ENCODE data around the gene SYCP3.
A peak's percentile ranks its signal among the peaks of the same experiment; 100 is the strongest.

Gene SYCP3

GRCh38 chr12:101738920-101739665 is at the start of gene SYCP3:
Gene SYCP3 (minus strand): TSS chr12:101739462. CDS start chr12:101737935, 1,527 bp downstream.
- DNase-seq (ENCODE audit: low spot score), result no peak

GRCh38 chr12:101785671-101786070 is 46.4 kb upstream of the SYCP3 start:
- DNase-seq (ENCODE audit: low spot score), result no peak

GRCh38 chr12:101784376-101784775 is 45.1 kb upstream of the SYCP3 start:
- DNase-seq (ENCODE audit: low spot score), result no peak

- DNase-seq (ENCODE audit: low spot score), result no peak
Measured at GRCh38 chr12:101783838-101784237, 44.6 kb upstream of the SYCP3 start.

- no peak for DNase-seq (ENCODE audit: low spot score)
Measured at GRCh38 chr12:101783150-101783549, 43.9 kb upstream of the SYCP3 start.

- DNase-seq (ENCODE audit: low spot score), result no peak
Measured at GRCh38 chr12:101782273-101782731, 43.0 kb upstream of the SYCP3 start.

GRCh38 chr12:101781834-101782233 is 42.6 kb upstream of the SYCP3 start:
- no peak for DNase-seq (ENCODE audit: low spot score)

- DNase-seq (ENCODE audit: low spot score), result peak; percentile 5
Measured at GRCh38 chr12:101780599-101780998, 41.3 kb upstream of the SYCP3 start.

GRCh38 chr12:101779626-101780025 is 40.4 kb upstream of the SYCP3 start:
- DNase-seq (ENCODE audit: low spot score), result no peak

GRCh38 chr12:101779200-101779599 is 39.9 kb upstream of the SYCP3 start:
- no peak for DNase-seq (ENCODE audit: low spot score)

GRCh38 chr12:101777978-101778377 is 38.7 kb upstream of the SYCP3 start:
- DNase-seq (ENCODE audit: low spot score), result no peak

- no peak for DNase-seq (ENCODE audit: low spot score)
Measured at GRCh38 chr12:101777485-101777884, 38.2 kb upstream of the SYCP3 start.

GRCh38 chr12:101775816-101776215 is 36.6 kb upstream of the SYCP3 start:
- no peak for DNase-seq (ENCODE audit: low spot score)

GRCh38 chr12:101773650-101774162 is 34.4 kb upstream of the SYCP3 start:
- peak; percentile 74 for DNase-seq (ENCODE audit: low spot score)

GRCh38 chr12:101772012-101772775 is 32.9 kb upstream of the SYCP3 start:
- DNase-seq (ENCODE audit: low spot score), result no peak

GRCh38 chr12:101769865-101770264 is 30.6 kb upstream of the SYCP3 start:
- DNase-seq (ENCODE audit: low spot score), result no peak

GRCh38 chr12:101768781-101769180 is 29.5 kb upstream of the SYCP3 start:
- DNase-seq (ENCODE audit: low spot score), result no peak

- DNase-seq (ENCODE audit: low spot score), result no peak
Measured at GRCh38 chr12:101767537-101767936, 28.3 kb upstream of the SYCP3 start.

GRCh38 chr12:101764051-101764792 is 25.0 kb upstream of the SYCP3 start:
- DNase-seq (ENCODE audit: low spot score), result no peak

- DNase-seq (ENCODE audit: low spot score), result no peak
Measured at GRCh38 chr12:101763246-101763931, 24.1 kb upstream of the SYCP3 start.

GRCh38 chr12:101761781-101762180 is 22.5 kb upstream of the SYCP3 start:
- DNase-seq (ENCODE audit: low spot score), result no peak

GRCh38 chr12:101761350-101761749 is 22.1 kb upstream of the SYCP3 start:
- no peak for DNase-seq (ENCODE audit: low spot score)
